Fibroblast of lung (primary cell): Measurements from ENCODE around the gene UQCC5.

Source experiments
- EZH2 ChIP-seq: IDR thresholded peaks from 2 replicates; pipeline ENCODE4 v1.5.1; 2012; ENCODE audit warnings: low read length, control low read depth, mild to moderate bottlenecking; ENCODE audit errors: missing control alignments
- TF ChIP-seq, protein P1 (sequence below), 2 donors: IDR thresholded peaks in 1 of 2; conservative IDR thresholded peaks in 1 of 2; 1 replicate in 1 of 2; 2 replicates in 1 of 2; pipeline ENCODE4 v1.5.1; 2011 to 2012; ENCODE audit warnings: low read length in 2 of 2, control low read depth in 1 of 2, inconsistent platforms in 1 of 2, low read depth in 1 of 2, mild to moderate bottlenecking in 1 of 2

DNA sequence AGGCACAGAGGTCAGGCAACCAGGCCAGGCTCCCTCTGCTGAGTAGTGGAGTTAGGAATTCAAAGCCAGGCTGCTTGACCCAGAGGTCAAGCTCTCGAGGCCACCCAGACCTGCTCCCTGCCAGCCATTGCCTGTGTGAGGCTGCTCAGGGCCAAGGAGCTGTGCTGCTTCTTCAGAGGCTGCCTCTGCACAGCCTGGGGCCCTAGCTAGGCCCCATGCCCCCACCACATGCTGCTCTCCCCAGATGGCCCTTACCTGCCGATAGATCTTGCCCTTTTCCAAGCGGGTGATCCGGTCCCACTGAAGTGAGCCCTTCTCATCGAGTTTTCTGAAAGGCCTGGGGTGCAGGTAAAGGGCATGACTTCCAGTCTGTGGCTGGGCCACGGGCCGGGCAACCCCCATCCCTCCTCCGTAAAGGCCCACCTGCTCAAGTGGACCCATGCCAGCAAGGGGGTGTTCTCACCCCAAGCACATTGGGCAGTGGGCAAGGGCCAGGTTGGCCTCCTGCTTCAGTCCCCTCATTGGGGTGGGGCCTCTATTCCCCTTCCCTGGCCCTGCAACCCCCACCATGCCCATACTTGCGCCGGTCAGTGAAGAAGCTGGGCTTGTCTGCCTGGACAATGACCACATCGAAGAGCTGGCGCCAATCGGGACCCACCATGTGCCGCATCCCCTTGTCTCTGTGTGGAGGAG lies 9.2 kb upstream of the UQCC5 start:
- TF ChIP-seq, protein P1, sequence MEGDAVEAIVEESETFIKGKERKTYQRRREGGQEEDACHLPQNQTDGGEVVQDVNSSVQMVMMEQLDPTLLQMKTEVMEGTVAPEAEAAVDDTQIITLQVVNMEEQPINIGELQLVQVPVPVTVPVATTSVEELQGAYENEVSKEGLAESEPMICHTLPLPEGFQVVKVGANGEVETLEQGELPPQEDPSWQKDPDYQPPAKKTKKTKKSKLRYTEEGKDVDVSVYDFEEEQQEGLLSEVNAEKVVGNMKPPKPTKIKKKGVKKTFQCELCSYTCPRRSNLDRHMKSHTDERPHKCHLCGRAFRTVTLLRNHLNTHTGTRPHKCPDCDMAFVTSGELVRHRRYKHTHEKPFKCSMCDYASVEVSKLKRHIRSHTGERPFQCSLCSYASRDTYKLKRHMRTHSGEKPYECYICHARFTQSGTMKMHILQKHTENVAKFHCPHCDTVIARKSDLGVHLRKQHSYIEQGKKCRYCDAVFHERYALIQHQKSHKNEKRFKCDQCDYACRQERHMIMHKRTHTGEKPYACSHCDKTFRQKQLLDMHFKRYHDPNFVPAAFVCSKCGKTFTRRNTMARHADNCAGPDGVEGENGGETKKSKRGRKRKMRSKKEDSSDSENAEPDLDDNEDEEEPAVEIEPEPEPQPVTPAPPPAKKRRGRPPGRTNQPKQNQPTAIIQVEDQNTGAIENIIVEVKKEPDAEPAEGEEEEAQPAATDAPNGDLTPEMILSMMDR (conservative IDR thresholded peaks at IDR 0.05 in 1 of 2, IDR thresholded peaks at IDR 0.05 in 1 of 2; ENCODE audit: low read depth in 1 of 2, low read length in 2 of 2): no peak
- TF ChIP-seq EZH2: no peak
